SU-DHL-6 (cell line): ENCODE measurements around the gene C13orf42.

Source experiments
- CTCF ChIP-seq: fragments of 200-600 bp; sonication (generic); IDR thresholded peaks from one replicate; pipeline ENCODE4 v1.5.1; 2017; ENCODE audit warnings: antibody characterized with exemption, mild to moderate bottlenecking, low read length, moderate library complexity; ENCODE audit not compliant: insufficient read depth, poor library complexity, severe bottlenecking
- EZH2phosphoT487 ChIP-seq: fragments of 200-600 bp; sonication (generic), shearing (Covaris generic); conservative IDR thresholded peaks from 2 replicates; pipeline ENCODE4 v1.6.1; 2018; ENCODE audit warnings: mild to moderate bottlenecking, antibody characterized with exemption, low read length, moderate library complexity, mixed read lengths

DNA sequence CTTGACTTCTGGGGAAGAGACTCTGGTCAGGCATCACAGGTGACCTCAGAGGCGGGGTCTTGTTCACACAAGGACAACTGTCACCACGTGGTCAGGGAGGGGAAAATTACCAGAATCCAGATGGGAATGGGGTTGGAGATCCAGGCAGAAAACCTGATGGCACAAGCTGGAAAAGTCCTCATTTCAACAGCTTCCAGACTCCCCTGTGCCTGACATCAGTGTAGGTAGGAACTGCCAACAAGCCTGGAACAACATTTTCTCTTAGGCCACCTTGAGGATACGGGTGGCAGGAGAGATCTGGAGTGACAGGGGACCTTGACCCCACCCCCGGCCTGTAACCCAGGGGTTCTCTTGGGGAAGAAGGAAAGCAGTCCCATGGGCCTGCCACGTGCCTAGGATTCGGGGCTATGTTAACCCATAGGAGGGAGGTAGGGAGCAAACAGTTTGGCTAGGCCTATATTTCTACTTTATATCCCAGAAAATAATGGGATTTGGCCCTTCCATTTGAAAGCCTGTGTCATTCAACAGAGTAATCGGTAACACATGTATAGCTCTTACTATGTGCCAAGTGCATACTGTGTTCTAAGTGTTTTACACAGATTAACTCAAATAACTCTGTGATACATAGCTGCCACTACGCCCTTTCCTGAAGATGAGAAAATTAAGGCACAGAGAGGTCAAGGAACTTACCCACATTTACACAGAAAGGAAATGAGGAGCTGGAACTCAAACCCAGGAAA is 44.9 kb upstream of the C13orf42 start:
- no peak for TF ChIP-seq CTCF
- no peak for TF ChIP-seq EZH2phosphoT487
